IMR-90 (cell line): ENCODE data around the gene SIAH1.

Experiments used
- CTCF ChIP-seq: conservative IDR thresholded peaks from 2 replicates; pipeline ENCODE4 v1.5.1; 2012; ENCODE audit warnings: mild to moderate bottlenecking, low read depth, low read length, improper control_type of control experiment
- ELK1 ChIP-seq: fragments of 150-350 bp; IDR thresholded peaks from 2 replicates; pipeline ENCODE4 v1.6.1; 2016; ENCODE audit warnings: low read depth, mild to moderate bottlenecking, low read length, moderate library complexity, borderline replicate concordance
- POLR2A ChIP-seq: IDR thresholded peaks from 2 replicates; pipeline ENCODE4 v1.6.1; 2012; ENCODE audit warnings: mild to moderate bottlenecking, low read depth, low read length

GRCh38 chr16:48381201-48381600, 4.0 kb downstream of the SIAH1 start:
- TF ChIP-seq ELK1, result no peak
- no peak for TF ChIP-seq CTCF
- TF ChIP-seq POLR2A, result no peak
